OCI-LY7 (cell line): ENCODE data around the gene MRPS23. TPM values are rescaled to one million over a fixed set of nuclear protein-coding genes. Genes with fewer than 3 reads are reported as not detected.

ENCODE experiments used
- BruUV-seq: library from RNA; stranded (reverse); fragments of 400-500 nt; replicated peaks from 2 replicates; lab custom pipeline; 2021; lab: Mats Ljungman, UMichigan
- CTCF ChIA-PET: fragments of 300-600 bp; sonication (Branson Sonifier 250); formaldehyde crosslinking; loops from one replicate; lab custom pipeline; 2022; ENCODE audit warnings: antibody characterized with exemption; ENCODE audit not compliant: unreplicated experiment; lab: Charles Lee
- POLR2A ChIA-PET: fragments of 300-600 bp; sonication (Branson Sonifier 250); formaldehyde crosslinking; loops from one replicate; lab custom pipeline; 2022; ENCODE audit warnings: antibody characterized with exemption; lab: Charles Lee
- DNase-seq: peaks from one replicate; pipeline ENCODE4 v3.0.0-alpha.2; 2015; ENCODE audit warnings: low spot score
- H2AFZ ChIP-seq: fragments of 200-600 bp; sonication (generic), shearing (Covaris generic); 2 replicates; pipeline ENCODE4 v1.6.1; 2014; ENCODE audit warnings: mild to moderate bottlenecking, antibody characterized with exemption, low read length, moderate library complexity
- H3K27ac ChIP-seq: fragments of 200-600 bp; sonication (generic); 2 replicates; pipeline ENCODE4 v1.5.1; 2014; ENCODE audit warnings: mixed run types, low read depth, mild to moderate bottlenecking, moderate library complexity, low read length, inconsistent platforms; ENCODE audit not compliant: poor library complexity, severe bottlenecking
- H3K36me3 ChIP-seq: fragments of 200-600 bp; sonication (generic); 2 replicates; pipeline ENCODE4 v1.6.1; 2014; ENCODE audit warnings: mild to moderate bottlenecking, antibody characterized with exemption, low read length, moderate library complexity, mixed read lengths; ENCODE audit not compliant: insufficient read depth
- H3K4me1 ChIP-seq: fragments of 200-600 bp; sonication (generic); 2 replicates; pipeline ENCODE4 v1.5.1; 2014; ENCODE audit warnings: mild to moderate bottlenecking, low read length; ENCODE audit not compliant: insufficient read depth, poor library complexity, severe bottlenecking
- H3K4me2 ChIP-seq: fragments of 200-600 bp; sonication (generic); 2 replicates; pipeline ENCODE4 v1.6.1; 2014; ENCODE audit warnings: mild to moderate bottlenecking, low read length
- H3K4me3 ChIP-seq: fragments of 200-600 bp; sonication (generic); 2 replicates; pipeline ENCODE4 v1.5.1; 2014; ENCODE audit warnings: mild to moderate bottlenecking, low read depth, low read length; ENCODE audit not compliant: poor library complexity, severe bottlenecking
- H3K79me2 ChIP-seq: fragments of 200-600 bp; sonication (generic); 2 replicates; pipeline ENCODE4 v1.6.1; 2016; ENCODE audit warnings: low read depth, mild to moderate bottlenecking, low read length, moderate library complexity, mixed read lengths; ENCODE audit not compliant: insufficient read depth
- H3K9me2 ChIP-seq: fragments of 200-600 bp; sonication (generic); 2 replicates; pipeline ENCODE4 v1.6.1; 2016; ENCODE audit warnings: mild to moderate bottlenecking, low read length, mixed read lengths; ENCODE audit not compliant: insufficient read depth
- H3K9me3 ChIP-seq: fragments of 200-600 bp; sonication (generic); 2 replicates; pipeline ENCODE4 v1.6.1; 2014; ENCODE audit warnings: mild to moderate bottlenecking, mixed run types, low read length, mixed read lengths
- H4K20me1 ChIP-seq: fragments of 200-600 bp; sonication (generic); 2 replicates; pipeline ENCODE4 v1.6.1; 2014; ENCODE audit warnings: mild to moderate bottlenecking, antibody characterized with exemption, low read length, moderate library complexity, mixed read lengths; ENCODE audit not compliant: insufficient read depth
- CTCF ChIP-seq: fragments of 200-600 bp; sonication (generic); conservative IDR thresholded peaks from 2 replicates; pipeline ENCODE4 v1.5.1; 2014; ENCODE audit warnings: mild to moderate bottlenecking, antibody characterized with exemption, low read length, moderate library complexity, mixed read lengths
- EZH2phosphoT487 ChIP-seq: fragments of 200-600 bp; sonication (generic); IDR thresholded peaks from 2 replicates; pipeline ENCODE4 v1.6.1; 2018; ENCODE audit warnings: low read depth, borderline replicate concordance, mild to moderate bottlenecking, mixed run types, antibody characterized with exemption, low read length, moderate library complexity, mixed read lengths
- intact Hi-C: fragments of 100-400 bp; cut with micrococcal nuclease; formaldehyde crosslinking; loops from one replicate; pipeline ENCODE4 v1.10.0; 2022; ENCODE audit not compliant: unreplicated experiment
- total RNA-seq, 2 experiments: library from RNA; depleted of rRNA in 1 of 2; stranded (reverse); fragments of >200 nt in 1 of 2; shearing (Covaris generic) in 1 of 2; gene quantifications; 2 replicates each; pipeline ENCODE4 v1.2.3, GENCODE V29; 2014 to 2022

MRPS23 gene
- total RNA-seq, 2 experiments from 2014 or later = 50.3 to 73.5 TPM

- intact Hi-C loops = no loop called here
- Histone ChIP-seq H3K4me2 (no peak overlapping the region), H3K4me3 (no peak overlapping the region), H3K9me3 (no peaks in the 10 kb centered on the region), H3K36me3 (no peaks in the 10 kb centered on the region), H4K20me1 (no peaks in the 10 kb centered on the region), H3K9me2 (no peaks in the 10 kb centered on the region), H3K79me2 (no peaks in the 10 kb centered on the region), H3K27ac (no peak overlapping the region), H3K4me1 (peaks cover 16% of the 10 kb centered on the region), H2AFZ (no peak overlapping the region)
- no peak for TF ChIP-seq EZH2phosphoT487
- no peak for TF ChIP-seq CTCF
- CTCF ChIA-PET = no interaction called here
- DNase-seq = no peak
- POLR2A ChIA-PET = interaction anchor here (0.5 to 1.1 kb wide), 4 partner anchors 24 to 565 kb away, joined by 3 read pairs; no protein-coding TSS in a partner anchor
- BruUV-seq = no TSS peak
Measured at GRCh38 chr17:57874058-57874419, 24.2 kb upstream of the MRPS23 start.

- no peaks in the 10 kb centered on the region for H3K79me2 ChIP-seq
- H3K4me1 ChIP-seq = peaks cover 22% of the 10 kb centered on the region
- no peaks in the 10 kb centered on the region for H4K20me1 ChIP-seq
- BruUV-seq = no TSS peak
- CTCF ChIA-PET = no interaction called here
- H3K9me3 ChIP-seq = no peaks in the 10 kb centered on the region
- H3K4me2 ChIP-seq = no peak overlapping the region
- no peak overlapping the region for H2AFZ ChIP-seq
- H3K27ac ChIP-seq = no peak overlapping the region
- no peaks in the 10 kb centered on the region for H3K36me3 ChIP-seq
- TF ChIP-seq CTCF (no peak), EZH2phosphoT487 (no peak)
- no peak for DNase-seq
- intact Hi-C loops = no loop called here
- no peak overlapping the region for H3K4me3 ChIP-seq
- no peaks in the 10 kb centered on the region for H3K9me2 ChIP-seq
- POLR2A ChIA-PET = interaction anchor here (0.5 to 1.1 kb wide), 2 partner anchors 25 to 392 kb away, joined by 3 read pairs; no protein-coding TSS in a partner anchor
Measured at GRCh38 chr17:57873261-57874057, 23.6 kb upstream of the MRPS23 start.

- Histone ChIP-seq H3K4me1 (peaks cover 31% of the 10 kb centered on the region), H2AFZ (no peak overlapping the region), H3K9me2 (no peaks in the 10 kb centered on the region), H3K79me2 (no peaks in the 10 kb centered on the region), H3K9me3 (no peaks in the 10 kb centered on the region), H3K36me3 (no peaks in the 10 kb centered on the region), H3K4me2 (no peak overlapping the region), H3K4me3 (no peak overlapping the region), H4K20me1 (no peaks in the 10 kb centered on the region), H3K27ac (no peak overlapping the region)
- intact Hi-C loops = no loop called here
- TF ChIP-seq EZH2phosphoT487 = no peak
- no peak for TF ChIP-seq CTCF
- ChIA-PET CTCF (no interaction called here), POLR2A (no interaction called here)
- DNase-seq = no peak
- BruUV-seq = no TSS peak
Measured at GRCh38 chr17:57872536-57872935, 22.7 kb upstream of the MRPS23 start.
